GM12873 (cell line): ENCODE results near the gene SLC38A9.

Source experiments
- TF ChIP-seq, protein P1 (sequence below): IDR thresholded peaks from 2 replicates; pipeline ENCODE4 v1.5.1; 2012; ENCODE audit warnings: low read depth, mild to moderate bottlenecking, moderate library complexity, low read length, control low read depth; ENCODE audit not compliant: insufficient read depth; ENCODE audit errors: missing control alignments

SLC38A9 gene

GRCh38 chr5:55649963-55650362, 62.2 kb downstream of the SLC38A9 start:
- TF ChIP-seq, protein P1, sequence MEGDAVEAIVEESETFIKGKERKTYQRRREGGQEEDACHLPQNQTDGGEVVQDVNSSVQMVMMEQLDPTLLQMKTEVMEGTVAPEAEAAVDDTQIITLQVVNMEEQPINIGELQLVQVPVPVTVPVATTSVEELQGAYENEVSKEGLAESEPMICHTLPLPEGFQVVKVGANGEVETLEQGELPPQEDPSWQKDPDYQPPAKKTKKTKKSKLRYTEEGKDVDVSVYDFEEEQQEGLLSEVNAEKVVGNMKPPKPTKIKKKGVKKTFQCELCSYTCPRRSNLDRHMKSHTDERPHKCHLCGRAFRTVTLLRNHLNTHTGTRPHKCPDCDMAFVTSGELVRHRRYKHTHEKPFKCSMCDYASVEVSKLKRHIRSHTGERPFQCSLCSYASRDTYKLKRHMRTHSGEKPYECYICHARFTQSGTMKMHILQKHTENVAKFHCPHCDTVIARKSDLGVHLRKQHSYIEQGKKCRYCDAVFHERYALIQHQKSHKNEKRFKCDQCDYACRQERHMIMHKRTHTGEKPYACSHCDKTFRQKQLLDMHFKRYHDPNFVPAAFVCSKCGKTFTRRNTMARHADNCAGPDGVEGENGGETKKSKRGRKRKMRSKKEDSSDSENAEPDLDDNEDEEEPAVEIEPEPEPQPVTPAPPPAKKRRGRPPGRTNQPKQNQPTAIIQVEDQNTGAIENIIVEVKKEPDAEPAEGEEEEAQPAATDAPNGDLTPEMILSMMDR = no peak

- TF ChIP-seq, protein P1 = no peak
These were observed 66.8 kb downstream of the SLC38A9 start for GRCh38 chr5:55645304-55645703.

GRCh38 chr5:55638455-55638854, 73.7 kb downstream of the SLC38A9 start:
- TF ChIP-seq, protein P1 = no peak

- TF ChIP-seq, protein P1 = no peak
These were observed 74.1 kb downstream of the SLC38A9 start for GRCh38 chr5:55638051-55638450.

- TF ChIP-seq, protein P1 = no peak
These were observed 75.4 kb downstream of the SLC38A9 start for GRCh38 chr5:55636683-55637082.

GRCh38 chr5:55636177-55636576, 75.9 kb downstream of the SLC38A9 start:
- TF ChIP-seq, protein P1 = no peak

DNA sequence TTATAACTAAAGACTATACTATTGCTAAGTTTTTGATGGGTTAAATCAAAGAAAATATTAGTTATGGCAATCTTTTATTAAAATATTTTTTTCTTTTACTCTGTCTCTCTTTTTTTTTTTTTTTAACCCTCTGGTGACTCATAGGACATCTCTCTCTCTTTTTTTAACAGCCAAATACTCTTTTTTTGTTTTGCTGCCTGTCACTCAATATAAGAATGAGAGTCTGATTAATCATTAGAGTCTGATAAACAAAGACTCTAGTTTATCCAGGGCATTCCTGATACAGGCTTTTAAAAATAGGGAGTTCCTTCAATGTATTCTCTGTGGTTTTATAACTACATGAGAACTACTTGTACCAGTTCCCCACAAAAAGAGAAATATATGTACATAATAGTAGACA, 77.3 kb downstream of the SLC38A9 start:
- TF ChIP-seq, protein P1 = no peak

GRCh38 chr5:55634209-55634805, 77.8 kb downstream of the SLC38A9 start:
- TF ChIP-seq, protein P1 = no peak
